Pancreas (tissue), 10 donors: Measurements from ENCODE around the gene SRRM3. TPM values are rescaled to one million over a fixed set of nuclear protein-coding genes. Genes with fewer than 3 reads are reported as not detected.
A peak's percentile ranks its signal among the peaks of the same experiment; 100 is the strongest.

Source experiments
- ATAC-seq, 4 donors: fragments of 200-7000 bp; cut with Tn5 transposase; one replicate each; pipeline versions ENCODE4 v1.8.0 to v1.9.1; 2020; ENCODE audit warnings: mild to moderate bottlenecking in 4 of 4, moderate library complexity in 4 of 4
- DNase-seq, 6 donors: peaks; one replicate each; pipeline ENCODE4 v3.0.0-alpha.2; 2020
- FAIRE-seq: peaks from 2 replicates; lab custom pipeline; 2012; peaks lifted over from hg19 to GRCh38; lab: Jason Lieb, UNC
- H3K27ac ChIP-seq, 4 donors: fragments of 200-600 bp; sonication (generic); 1 replicate in 3 of 4; 2 replicates in 1 of 4; pipeline versions ENCODE4 v1.5.0 to v1.8.0; 2020
- H3K27me3 ChIP-seq, 4 donors: fragments of 200-600 bp; one replicate each; pipeline ENCODE4 v1.8.0; 2021
- H3K36me3 ChIP-seq, 3 donors: fragments of 200-600 bp; sonication (generic) in 1 of 3; one replicate each; pipeline versions ENCODE4 v1.5.0 to v1.8.0; 2020 to 2021
- H3K4me1 ChIP-seq, 3 donors: fragments of 200-600 bp; one replicate each; pipeline ENCODE4 v1.8.0; 2021
- H3K4me3 ChIP-seq, 4 donors: fragments of 200-600 bp; sonication (generic) in 2 of 4; one replicate each; pipeline versions ENCODE4 v1.5.0 to v1.8.0; 2020 to 2021
- H3K9me3 ChIP-seq, 4 donors: fragments of 200-600 bp; one replicate each; pipeline ENCODE4 v1.8.0; 2021
- CTCF ChIP-seq, 4 donors: fragments of 200-600 bp; sonication (generic) in 3 of 4; IDR thresholded peaks; one replicate each; pipeline versions ENCODE4 v1.5.0 to v1.8.0; 2021; ENCODE audit warnings: antibody characterized with exemption in 4 of 4
- WGBS, 2 donors: extraction: QIAGEN DNeasy Blood & Tissue Kit; methylation state at CpG; one replicate each; pipeline ENCODE4 v1.1.7; 2013; 5-methylcytosine and 5-hydroxymethylcytosine counted together
- intact Hi-C, 3 donors: fragments of 100-400 bp; cut with DNase I; formaldehyde crosslinking; loops; one replicate each; pipeline versions ENCODE4 v1.11.1 to v1.14.2; 2022
- polyA plus RNA-seq, 2 donors: library from polyadenylated mRNA; stranded (reverse); fragments of 200-250 nt; gene quantifications; one replicate each; pipeline ENCODE4 v1.2.3, GENCODE V29; 2013
- total RNA-seq, 6 donors: library from RNA; stranded (reverse); fragmentation: NEBNext Ultra II Directional in 4 of 6; extraction: Animal tissue kit (Norgen Biotek cat#: 25700) in 4 of 6; gene quantifications; one replicate each; pipeline versions ENCODE4 v1.2.1 to v1.2.4, GENCODE V29; 2021 to 2023
- donor health status: healthy with polysubstance abuse.
- donor health status: DM: no; HTN: no; CAD: no; lungs with moderate emphysema.
- donor health status: DM: no; HTN: no; CAD: no.
- donor health status: control.
- donor health status: control.
- donor health status: Bipolar disorder and iron deficiency.
- donor health status: DM: yes; HTN: yes; CAD: no.
- donor health status: DM: no; HTN: no; CAD: no.
- donor health status: DM: no; HTN: no; CAD: no.
- donor health status: DM: yes; HTN: yes; CAD: no.

Gene SRRM3
- total and polyA plus RNA-seq, 8 donors: 1.2 to 10.4 (median 2.0) TPM

- no peaks in the 10 kb centered on the region for H3K9me3 ChIP-seq
- H3K4me3 ChIP-seq: no peak overlapping the region
- H3K27me3 ChIP-seq: peaks cover 0 to 5% (median 0%) of the 10 kb centered on the region in 4 donors
- intact Hi-C loops: no loop called here
- no peaks in the 10 kb centered on the region for H3K36me3 ChIP-seq
- no peak for DNase-seq
- no peaks in the 10 kb centered on the region for H3K4me1 ChIP-seq
- no peak for TF ChIP-seq CTCF (IDR thresholded peaks at IDR 0.05)
- no peak for FAIRE-seq
- H3K27ac ChIP-seq: no peak overlapping the region
- WGBS, 2 donors: 63 to 88% methylated on average over 2 of the region's 2 CpGs
- ATAC-seq: no peak
Observed at GRCh38 chr7:76222333-76222732, 20.6 kb downstream of the SRRM3 start.

- no peak overlapping the region for H3K4me3 ChIP-seq
- peaks cover 0 to 5% (median 0%) of the 10 kb centered on the region in 4 donors for H3K27me3 ChIP-seq
- FAIRE-seq (no peak), ATAC-seq (no peak), DNase-seq (no peak)
- no peak overlapping the region for H3K27ac ChIP-seq
- TF ChIP-seq CTCF (IDR thresholded peaks at IDR 0.05): no peak
- H3K36me3 ChIP-seq: no peaks in the 10 kb centered on the region
- WGBS, 2 donors: 58 to 65% methylated on average over 5 of the region's 5 CpGs
- intact Hi-C loops: no loop called here
- H3K9me3 ChIP-seq: no peaks in the 10 kb centered on the region
- H3K4me1 ChIP-seq: no peaks in the 10 kb centered on the region
Observed at GRCh38 chr7:76222839-76223238, 21.1 kb downstream of the SRRM3 start.

- Histone ChIP-seq H3K4me3 (no peak overlapping the region), H3K36me3 (no peaks in the 10 kb centered on the region), H3K4me1 (no peaks in the 10 kb centered on the region), H3K27me3 (peaks cover 0 to 5% (median 0%) of the 10 kb centered on the region in 4 donors), H3K9me3 (no peaks in the 10 kb centered on the region), H3K27ac (no peak overlapping the region)
- WGBS, 2 donors: 8 to 10% methylated on average over 3 of the region's 3 CpGs
- DNase-seq (no peak), ATAC-seq (no peak), FAIRE-seq (no peak)
- intact Hi-C loops: no loop called here
- TF ChIP-seq CTCF (IDR thresholded peaks at IDR 0.05): no peak
Observed at GRCh38 chr7:76223286-76223972, 21.7 kb downstream of the SRRM3 start.

- WGBS, 2 donors: 21 to 25% methylated on average over 11 of the region's 11 CpGs
- TF ChIP-seq CTCF (IDR thresholded peaks at IDR 0.05): no peak
- no peak for FAIRE-seq
- H3K27me3 ChIP-seq: peaks cover 0 to 5% (median 0%) of the 10 kb centered on the region in 4 donors
- intact Hi-C loops: no loop called here
- no peak for DNase-seq
- H3K4me3 ChIP-seq: no peak overlapping the region
- ATAC-seq: no peak
- no peaks in the 10 kb centered on the region for H3K4me1 ChIP-seq
- no peak overlapping the region for H3K27ac ChIP-seq
- no peaks in the 10 kb centered on the region for H3K36me3 ChIP-seq
- no peaks in the 10 kb centered on the region for H3K9me3 ChIP-seq
Observed at GRCh38 chr7:76224695-76225094, 23.0 kb downstream of the SRRM3 start.

- intact Hi-C loops: no loop called here
- ATAC-seq (peak in 1 of 4 donors; percentile 68), DNase-seq (no peak), FAIRE-seq (no peak)
- H3K9me3 ChIP-seq: no peaks in the 10 kb centered on the region
- H3K36me3 ChIP-seq: no peaks in the 10 kb centered on the region
- H3K4me3 ChIP-seq: no peak overlapping the region
- H3K27me3 ChIP-seq: no peaks in the 10 kb centered on the region
- no peaks in the 10 kb centered on the region for H3K4me1 ChIP-seq
- TF ChIP-seq CTCF (IDR thresholded peaks at IDR 0.05): no peak
- WGBS, 2 donors: 13 to 14% methylated on average over 11 of the region's 11 CpGs
- no peak overlapping the region for H3K27ac ChIP-seq
Observed at GRCh38 chr7:76225379-76225778, 23.7 kb downstream of the SRRM3 start.
